HG02973 (cell line): Measurements from ENCODE around the gene SPIN1.

Experiments used
- ATAC-seq: cut with Tn5 transposase; IDR thresholded peaks from one replicate; pipeline ENCODE4 v1.9.1; 2021; ENCODE audit warnings: moderate library complexity; ENCODE audit not compliant: unreplicated experiment

SPIN1 gene

DNA sequence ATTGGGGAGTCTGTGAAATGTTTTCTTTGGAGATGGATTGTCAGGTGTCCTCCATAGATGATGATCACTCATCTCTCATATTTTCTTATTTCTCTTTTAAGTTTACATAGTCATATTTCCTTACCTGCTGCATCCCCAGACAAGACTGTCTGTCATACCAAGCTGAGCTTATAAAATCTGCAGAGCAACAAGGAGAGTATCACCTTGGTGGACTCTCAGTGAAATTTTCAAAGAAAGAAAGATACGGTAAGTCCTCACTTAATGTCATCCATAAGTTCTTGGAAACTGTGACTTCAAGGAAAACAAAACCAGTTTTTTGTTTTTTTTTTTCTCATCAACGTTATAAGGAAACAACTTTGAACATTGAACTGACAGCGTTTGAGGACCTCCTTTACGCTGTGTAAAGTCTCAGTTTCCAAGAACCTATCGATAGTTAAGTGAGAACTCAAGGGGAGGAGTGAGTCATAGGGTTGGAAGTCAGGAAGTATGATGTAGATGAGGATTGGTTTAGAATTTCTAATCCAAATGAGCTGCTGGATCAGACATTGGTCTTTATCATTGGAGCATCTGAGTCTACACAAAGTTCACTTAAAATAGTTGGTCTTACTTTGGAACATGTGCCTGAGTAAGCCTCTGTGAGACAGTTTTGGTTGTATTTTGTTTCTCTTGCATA, 45.5 kb downstream of the SPIN1 start:
- no peak for ATAC-seq

DNA sequence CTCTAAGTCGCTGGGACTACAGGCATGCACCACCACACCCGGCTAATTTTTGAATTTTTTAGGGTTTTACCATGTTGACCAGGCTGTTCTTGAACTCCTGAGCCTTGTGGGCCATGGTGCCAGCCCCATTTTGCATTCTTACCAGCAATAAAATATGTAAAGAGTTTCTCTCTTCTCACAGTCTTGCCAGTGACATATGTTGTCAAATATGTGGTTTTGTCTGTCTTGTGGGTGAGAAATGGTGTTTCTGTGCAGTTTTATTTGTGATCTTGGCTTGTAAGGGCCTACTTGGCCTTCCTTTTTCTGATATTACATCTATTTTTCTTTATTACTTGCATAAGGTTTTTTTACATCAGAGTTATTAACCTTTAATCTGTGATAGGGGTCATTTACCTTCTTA, 47.1 kb downstream of the SPIN1 start:
- no peak for ATAC-seq

DNA sequence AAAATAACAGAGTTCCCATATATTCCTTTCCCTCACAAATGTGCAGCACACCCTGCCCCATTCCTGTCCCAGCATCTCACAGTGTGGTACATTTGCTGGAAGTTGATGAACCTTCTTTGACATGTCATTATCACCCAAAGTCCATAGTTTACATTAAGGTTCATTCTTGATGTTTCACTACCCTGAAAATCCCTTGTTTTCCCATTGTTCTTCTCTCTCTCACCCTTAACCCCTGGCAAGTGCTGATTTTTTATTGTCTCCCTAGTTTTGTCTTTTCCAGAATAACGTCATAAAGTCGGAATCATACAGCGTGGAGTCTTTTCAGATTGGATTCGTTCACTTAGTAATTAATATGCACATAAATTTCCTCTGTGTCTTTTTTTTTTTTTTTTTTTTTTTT, 48.1 kb downstream of the SPIN1 start:
- no peak for ATAC-seq

DNA sequence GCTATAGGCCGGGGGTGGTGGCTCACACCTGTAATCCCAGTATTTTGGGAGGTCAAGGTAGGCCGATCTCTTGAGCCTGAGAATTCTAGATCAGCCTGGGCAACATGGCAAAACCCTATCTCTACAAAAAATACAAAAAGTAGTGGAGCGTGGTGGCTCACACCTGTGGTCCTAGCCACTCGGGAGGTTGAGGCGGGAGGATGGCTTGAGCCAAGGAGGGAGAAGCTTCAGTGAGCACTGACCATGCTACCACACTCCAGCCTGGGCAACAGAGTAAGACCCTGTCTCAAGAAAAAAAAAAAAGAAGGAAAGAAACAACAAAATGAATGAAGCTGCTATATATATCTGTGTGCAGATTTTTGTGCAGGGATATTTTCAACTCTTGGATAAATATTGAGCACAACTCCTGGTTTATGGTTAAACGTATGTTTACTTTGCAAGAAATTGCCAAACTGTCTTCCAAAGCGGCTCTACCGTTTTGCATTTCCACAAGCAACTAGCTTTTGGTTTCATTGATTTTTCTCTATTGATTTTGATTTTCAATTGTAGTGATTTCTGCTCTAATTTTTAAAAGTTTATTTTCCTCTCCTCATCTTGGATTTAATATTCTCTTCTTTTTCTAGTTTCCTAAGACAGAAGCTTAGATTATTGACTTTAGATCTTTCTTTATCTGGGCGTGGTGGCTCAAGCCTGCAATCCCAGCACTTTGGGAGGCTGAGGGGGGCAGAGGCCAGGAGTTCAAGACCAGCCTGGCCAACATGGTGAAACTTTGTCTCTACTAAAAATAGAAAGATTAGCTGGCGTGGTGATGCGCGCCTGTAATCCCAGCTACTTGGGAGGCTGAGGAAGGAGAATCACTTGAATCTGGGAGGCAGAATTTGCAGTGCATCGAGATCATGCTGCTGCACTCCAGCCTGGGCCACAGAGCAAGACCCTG, 49.2 kb downstream of the SPIN1 start:
- ATAC-seq: no peak

DNA sequence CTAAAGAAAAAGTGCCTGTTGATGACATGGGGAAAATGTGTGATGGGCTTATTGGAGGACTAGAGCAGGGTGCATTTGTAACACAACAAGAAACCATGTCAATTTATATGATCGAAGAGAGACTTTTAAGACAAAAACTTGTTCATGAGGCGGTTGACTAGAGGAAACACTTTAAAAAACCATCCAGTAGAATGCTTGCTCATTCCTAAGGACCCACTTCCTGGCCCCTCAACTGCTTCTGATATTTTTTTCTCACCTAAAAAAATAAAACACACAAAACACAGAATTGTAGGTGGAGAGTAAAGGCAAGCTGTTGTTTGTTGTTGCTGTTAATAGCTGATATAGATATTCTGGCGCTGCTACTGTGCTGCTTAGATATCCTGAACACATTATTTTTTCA, 50.6 kb downstream of the SPIN1 start:
- no peak for ATAC-seq

DNA sequence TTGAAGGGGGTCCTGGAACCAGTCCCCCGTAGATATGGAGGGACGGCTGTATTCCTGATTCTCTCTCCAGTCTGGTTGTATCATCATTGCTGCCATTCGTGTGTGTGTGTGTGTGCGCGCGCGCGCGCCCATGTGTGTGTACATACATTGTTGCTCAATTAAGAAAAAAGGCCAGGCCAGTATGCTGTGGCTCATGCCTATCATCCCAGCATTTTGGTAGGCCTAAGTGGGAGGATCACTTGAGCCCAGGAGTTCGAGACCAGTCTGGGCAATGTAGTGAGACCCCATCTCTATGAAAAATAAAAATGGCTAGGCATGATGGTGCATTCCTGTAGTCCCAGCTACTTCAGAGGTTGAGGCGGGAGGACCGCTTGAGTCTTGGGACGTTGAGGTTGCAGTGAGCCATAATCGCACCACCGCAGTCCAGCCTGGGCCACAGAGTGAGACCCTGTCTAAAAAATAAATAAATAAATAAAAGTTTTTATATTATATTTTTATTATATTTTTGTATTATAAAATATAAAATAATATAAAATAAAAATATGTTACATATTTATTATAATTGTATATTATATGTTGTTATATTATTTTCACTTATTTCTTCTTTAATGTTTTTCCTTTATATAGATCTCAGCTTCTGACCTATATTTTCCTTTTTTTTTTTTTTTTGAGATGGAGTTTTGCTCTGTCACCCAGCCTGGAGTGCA, 53.2 kb downstream of the SPIN1 start:
- no peak for ATAC-seq

DNA sequence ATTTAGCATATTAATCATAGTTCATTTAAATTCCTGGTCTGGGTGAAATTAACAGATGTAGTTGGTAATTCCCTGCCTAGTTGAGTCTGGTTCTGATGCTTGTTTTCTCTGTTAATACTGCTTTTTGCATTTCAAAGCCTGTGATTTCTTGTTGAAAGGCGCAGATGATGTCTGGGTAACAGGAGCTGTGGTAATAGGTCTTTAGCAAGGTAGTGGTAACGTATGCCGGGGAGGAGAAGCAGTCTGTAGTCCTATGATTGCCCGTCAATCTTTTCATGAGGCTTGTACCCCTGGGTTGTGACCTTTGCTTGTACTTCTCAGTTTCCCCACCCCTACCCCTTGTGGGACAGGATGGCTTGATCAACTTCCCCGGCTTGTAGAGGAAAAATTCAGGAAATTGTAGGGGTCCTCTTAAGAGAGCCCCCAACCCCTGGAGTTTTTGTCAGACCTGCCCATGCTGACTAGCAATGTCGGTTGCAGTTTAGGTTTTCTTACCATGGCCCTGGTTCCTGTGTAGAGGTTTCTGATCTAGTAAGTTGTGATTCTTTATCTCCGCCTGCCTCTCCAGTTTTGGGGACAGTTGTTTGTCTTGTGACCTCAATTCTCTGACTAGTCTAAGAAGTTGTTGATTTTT, 55.4 kb downstream of the SPIN1 start:
- no peak for ATAC-seq

DNA sequence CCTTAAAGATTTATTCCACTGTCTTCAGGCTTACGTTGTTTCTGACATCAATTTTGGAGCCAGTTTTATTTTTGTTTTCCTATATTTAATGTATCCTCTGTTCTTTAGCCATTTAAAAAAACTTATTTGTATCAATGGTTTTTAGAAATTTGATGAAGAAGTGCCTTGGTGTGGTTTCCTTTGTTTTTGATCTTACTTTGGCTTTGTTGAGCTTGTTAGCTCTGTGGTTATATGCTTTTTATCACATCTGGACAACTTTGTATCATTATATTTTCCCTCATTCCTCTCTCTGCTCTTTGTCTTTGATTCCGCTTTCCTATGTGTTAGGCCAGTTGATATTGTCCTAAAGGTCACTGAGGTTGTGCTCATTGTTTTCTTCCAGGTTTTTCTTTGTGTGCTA, 58.5 kb downstream of the SPIN1 start:
- no peak for ATAC-seq

DNA sequence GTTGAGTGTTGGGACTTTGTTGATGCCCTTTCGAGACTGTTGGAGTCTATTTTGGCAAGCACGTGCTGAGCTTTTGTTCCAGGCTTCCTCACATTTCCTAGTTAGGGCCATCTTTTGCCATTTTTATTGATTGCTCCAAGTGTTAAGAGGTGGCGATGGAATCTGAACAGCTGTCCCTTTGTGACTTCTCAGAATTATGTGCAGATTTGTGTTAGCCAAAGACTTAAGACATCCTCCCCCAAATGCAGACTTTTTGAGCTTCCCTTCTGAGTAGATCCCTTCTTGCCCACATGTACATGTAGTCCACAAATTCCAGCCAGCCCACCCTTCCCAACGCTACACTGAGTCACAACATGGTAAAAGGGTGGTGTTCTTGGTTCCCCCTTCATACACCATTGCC, 59.2 kb downstream of the SPIN1 start:
- ATAC-seq: no peak

DNA sequence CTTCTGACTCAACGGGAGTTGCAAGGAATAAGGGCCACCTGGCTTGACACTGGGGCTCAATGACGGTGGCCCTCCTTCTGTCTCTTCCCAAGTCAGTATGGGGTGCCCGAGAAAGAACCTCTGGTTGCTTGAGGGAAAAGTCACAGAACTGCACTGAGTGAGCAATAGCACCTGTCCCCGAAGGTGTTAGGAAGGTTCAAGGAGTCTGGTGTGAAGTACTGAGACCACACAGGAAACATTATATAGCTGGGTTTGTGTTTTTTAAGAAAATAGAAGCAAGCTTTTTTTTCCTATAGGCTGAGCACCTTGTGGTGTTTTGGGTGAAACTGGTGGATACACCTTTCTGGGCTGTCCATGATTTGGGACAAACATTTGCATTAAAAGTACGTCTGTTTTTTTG, 62.9 kb downstream of the SPIN1 start:
- ATAC-seq: no peak

DNA sequence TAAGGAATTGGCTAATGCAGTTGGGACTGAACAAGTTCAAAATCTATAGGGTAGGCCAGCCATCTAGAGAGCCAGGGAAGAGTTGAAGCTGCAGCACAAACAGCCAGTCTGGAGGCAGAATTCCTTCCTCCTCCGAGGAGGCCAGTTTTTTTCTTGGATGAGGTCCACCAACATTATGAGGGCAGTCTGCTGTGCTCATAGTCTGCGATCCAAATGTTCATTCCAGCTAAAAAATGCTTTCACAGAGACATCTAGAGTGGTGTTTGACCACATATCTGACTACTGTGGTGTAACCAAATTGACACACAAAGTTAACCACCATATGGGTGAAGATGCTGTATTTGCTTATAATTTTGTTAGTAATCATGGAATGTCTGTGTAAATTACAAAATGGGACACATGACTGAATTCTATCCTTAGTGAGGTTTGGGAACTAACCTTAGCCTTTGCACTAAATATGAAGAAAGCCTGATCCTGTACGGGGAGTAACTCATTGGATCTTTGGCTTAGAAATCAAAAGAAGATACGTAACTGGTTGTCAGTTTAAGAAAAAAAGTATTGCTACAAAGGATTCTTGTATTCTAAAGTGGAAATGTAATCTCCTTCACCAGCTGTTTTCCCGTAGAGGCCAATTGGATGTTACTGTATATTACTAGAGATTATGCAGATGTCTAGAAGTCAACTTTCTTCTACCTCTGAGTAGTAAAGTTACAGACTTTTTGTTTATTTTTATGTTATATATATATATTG, 70.6 kb downstream of the SPIN1 start:
- ATAC-seq: no peak

DNA sequence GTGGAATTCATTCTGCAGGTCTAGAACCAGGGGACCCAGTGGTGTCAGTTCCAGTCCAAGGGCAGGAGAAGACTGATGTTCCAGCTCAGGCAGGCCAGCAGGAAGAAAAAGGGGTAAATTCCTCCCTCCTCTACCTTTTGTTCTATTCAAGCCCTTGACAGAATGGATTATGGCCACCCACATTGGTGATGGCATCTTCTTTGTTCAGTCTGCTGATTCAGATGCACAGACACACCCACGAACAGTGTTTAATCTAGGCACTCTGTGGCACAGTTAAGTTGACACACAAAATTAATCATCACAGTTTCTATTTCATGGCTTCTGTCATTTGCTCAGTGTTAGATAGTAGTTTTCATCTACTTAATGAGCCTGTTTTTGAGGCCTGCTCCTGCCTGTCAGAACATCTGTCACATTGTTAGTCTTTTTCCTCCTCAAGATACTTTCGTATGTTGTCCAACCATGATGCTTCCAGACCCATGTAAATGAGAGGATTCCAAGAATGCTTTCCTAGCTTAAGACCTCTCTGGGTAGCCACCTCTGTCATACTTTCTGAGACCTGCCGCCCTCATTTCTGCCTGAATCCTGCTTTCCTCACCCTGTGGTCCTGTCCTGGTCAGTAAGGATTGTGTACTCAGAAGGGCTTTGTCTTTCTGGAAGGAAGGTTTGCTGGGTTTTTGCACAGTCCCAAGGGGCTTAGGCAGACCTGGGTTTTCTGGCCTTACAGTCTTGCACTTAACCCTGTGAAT, 72.5 kb downstream of the SPIN1 start:
- ATAC-seq: no peak

DNA sequence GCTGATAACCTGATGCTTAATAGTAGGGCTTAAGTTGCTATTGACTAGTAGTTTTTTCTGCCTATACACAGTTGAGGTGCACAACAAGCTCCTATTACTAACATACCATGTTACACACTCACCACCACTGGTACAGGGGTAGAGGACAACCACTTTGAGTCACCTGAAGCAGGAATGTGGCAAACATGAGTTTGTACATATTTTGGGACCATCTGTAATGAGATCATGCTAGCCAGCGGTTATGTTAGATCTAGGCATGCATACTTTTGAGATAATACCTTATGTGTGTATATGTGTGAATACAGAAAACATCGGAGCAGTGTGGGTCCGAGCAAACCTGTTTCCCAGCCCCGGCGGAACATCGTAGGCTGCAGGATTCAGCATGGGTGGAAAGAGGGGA, 73.9 kb downstream of the SPIN1 start:
- ATAC-seq: no peak

DNA sequence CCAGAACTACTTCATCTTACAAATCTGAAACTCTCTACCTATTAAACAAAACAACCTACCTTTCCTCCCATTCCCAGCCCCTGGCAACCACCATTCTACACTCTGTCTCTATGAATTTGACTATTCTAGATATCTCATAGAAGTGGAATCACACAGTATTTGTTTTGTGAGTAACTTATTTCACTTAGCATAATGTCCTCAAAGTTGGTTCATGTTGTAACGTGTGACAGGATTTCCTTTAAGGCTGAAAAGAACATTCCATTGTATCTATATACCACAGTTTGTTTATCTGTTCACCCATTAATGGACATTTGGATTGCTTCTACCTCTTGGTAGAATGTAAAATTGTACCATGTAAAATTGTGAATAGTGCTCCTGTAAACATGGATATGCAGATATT, 76.6 kb downstream of the SPIN1 start:
- no peak for ATAC-seq

DNA sequence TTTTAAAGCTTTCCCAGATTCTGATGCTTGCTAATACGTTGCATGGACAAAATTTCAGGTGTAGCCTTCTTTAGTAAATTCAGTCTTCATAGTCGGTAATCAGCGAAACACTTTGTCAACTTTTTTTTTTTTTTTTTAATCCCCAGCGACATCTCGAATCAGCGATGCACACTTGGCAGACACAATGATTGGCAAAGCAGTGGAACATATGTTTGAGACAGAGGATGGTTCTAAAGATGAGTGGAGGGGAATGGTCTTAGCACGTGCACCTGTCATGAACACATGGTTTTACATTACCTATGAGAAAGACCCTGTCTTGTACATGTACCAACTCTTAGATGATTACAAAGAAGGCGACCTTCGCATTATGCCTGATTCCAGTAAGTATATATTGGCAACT, 80.0 kb downstream of the SPIN1 start:
- no peak for ATAC-seq

DNA sequence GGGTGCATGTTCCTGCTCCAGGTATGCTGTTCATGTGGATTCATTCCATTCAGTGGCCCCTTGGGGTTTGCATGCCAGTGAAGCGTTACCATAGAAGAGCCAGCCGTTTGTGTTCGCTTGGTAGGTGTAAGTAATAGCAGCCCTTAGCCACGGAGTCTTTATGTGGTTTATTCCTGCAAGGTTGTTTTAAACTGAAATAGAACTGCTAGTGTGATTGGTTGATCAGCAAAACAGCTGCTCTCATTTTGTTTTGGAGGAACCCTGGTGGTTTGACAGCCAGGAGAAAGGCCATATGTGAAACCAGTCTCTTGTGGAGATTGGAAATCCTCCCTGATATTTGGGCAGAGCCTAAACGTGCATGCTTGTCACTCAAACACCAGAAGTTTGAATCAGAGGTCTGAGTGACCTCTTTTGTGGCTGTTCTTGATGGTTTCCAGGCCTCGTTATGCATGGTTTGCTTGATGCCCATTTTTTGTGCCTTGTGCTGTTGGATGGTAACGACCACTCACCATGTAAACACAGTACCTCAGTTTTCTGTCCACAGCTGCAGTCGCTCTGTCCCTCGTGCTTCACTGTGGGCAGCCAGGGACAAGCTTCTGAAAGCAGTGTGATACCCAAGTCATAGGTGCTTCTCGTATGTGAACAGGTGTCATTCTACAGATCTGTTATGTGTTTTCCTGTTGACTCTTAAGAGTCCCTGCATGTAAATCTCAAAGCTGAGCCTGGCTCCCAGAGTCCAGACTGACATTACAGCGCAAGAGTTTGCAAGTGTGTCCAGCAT, 88.4 kb downstream of the SPIN1 start:
- ATAC-seq: no peak

DNA sequence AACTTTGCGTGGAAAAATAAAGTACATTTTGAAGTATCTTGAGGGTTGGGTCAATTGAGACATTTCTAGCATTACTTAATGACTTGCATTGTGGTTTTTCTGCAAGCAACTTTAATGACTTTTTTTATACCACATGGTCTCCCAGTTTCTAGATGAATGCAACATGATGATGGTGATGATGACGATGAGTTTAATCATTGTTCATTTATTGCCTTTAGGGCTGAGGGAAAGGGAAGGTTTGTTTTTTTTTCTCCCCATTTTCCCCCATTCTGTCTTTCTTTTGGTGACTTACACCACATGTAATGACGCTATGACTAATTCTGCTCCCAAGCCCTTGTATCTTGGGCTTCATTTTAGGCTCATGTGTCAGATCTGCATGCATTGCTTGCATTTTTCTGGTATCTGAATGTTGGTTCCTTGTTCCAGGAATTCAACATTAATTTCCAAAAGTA, 89.1 kb downstream of the SPIN1 start:
- no peak for ATAC-seq

DNA sequence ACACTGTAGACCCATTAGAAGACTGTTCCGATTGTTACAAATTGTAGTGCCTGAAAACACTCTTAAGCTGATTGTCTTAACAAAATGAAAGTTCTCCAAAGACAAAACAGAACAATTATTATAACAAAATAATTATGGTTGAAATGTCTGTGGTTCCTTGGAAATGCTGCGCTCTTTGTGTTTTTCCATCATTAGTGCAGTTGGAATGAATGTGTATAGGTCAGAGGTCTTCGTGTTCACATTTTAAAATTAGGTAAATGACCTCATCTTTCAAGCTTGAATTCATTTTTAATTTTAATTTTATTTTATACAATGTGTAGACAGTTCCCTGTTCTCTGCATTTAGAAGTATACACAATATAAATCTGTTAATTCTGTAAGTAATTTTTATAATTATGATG, 90.0 kb downstream of the SPIN1 start:
- ATAC-seq: no peak

DNA sequence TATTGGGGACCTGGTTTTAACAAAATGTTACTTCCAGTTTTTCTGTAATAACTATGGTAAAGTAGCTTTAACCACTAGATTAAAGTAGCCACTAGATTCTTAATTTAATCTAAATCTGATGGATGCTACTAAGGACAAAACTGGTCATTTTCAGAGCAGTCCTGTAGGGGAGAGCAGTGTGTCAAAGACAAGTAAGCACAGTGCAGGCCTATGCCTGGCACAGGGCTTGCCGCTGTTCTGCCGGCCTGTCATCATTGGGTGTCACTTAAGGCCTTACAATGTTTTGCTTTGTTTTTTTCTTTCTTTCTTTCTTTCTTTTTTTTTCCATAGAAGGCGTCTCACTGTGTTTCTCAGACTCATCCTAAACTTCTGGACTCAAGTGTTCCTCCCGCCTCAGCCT, 93.7 kb downstream of the SPIN1 start:
- ATAC-seq: no peak
